Endothelial cell of umbilical vein (primary cell): Measurements from ENCODE around the gene KAT7. TPM values are rescaled to one million over a fixed set of nuclear protein-coding genes. Genes with fewer than 3 reads are reported as not detected.

Experiments used
- BruUV-seq: library from RNA; stranded (reverse); fragments of 400-500 nt; replicated peaks from 2 replicates; lab custom pipeline; 2021; lab: Mats Ljungman, UMichigan
- CTCF ChIA-PET: fragments of 300-600, 350-600 bp; sonication (Branson Sonifier 250); formaldehyde crosslinking; loops from one replicate; lab custom pipeline; 2021; ENCODE audit warnings: antibody characterized with exemption, inconsistent platforms; lab: Charles Lee
- POLR2A ChIA-PET: fragments of 300-600, 350-600 bp; sonication (Branson Sonifier 250); formaldehyde crosslinking; loops from one replicate; lab custom pipeline; 2021; ENCODE audit warnings: antibody characterized with exemption, inconsistent platforms; lab: Charles Lee
- DNase-seq: peaks from one replicate; pipeline ENCODE4 v3.0.0-alpha.2; 2011; ENCODE audit warnings: low read depth, low spot score
- FAIRE-seq: peaks from 2 replicates; lab custom pipeline; 2011; peaks lifted over from hg19 to GRCh38; lab: Jason Lieb, UNC
- H2AFZ ChIP-seq: 2 replicates; pipeline ENCODE4 v1.6.0; 2012; ENCODE audit warnings: low read depth, low read length, control low read depth, inconsistent platforms
- H3K27ac ChIP-seq: 2 replicates; pipeline ENCODE4 v1.5.1; 2011; ENCODE audit warnings: low read depth, mild to moderate bottlenecking, control low read depth, low read length, moderate library complexity; ENCODE audit not compliant: insufficient read depth
- H3K27me3 ChIP-seq, 2 experiments: 2 replicates each; pipeline versions ENCODE4 v1.6.0 to v1.6.1; 2011; ENCODE audit warnings: low read length in 2 of 2, mixed read lengths in 1 of 2; ENCODE audit not compliant: control insufficient read depth in 2 of 2, insufficient read depth in 2 of 2
- H3K36me3 ChIP-seq, 2 experiments: 2 replicates in 1 of 2; 3 replicates in 1 of 2; pipeline ENCODE4 v1.5.1; 2011; ENCODE audit warnings: low read length in 2 of 2, mild to moderate bottlenecking in 1 of 2, moderate library complexity in 1 of 2; ENCODE audit not compliant: control insufficient read depth in 2 of 2, insufficient read depth in 2 of 2; ENCODE audit errors: extremely low read depth in 1 of 2
- H3K4me1 ChIP-seq: 3 replicates; pipeline ENCODE4 v1.5.1; 2011; ENCODE audit warnings: mild to moderate bottlenecking, low read length; ENCODE audit not compliant: control insufficient read depth, insufficient read depth; ENCODE audit errors: extremely low read depth
- H3K4me2 ChIP-seq: 2 replicates; pipeline ENCODE4 v1.6.1; 2011; ENCODE audit warnings: low read length, control low read depth, mixed read lengths; ENCODE audit not compliant: insufficient read depth
- H3K4me3 ChIP-seq, 3 experiments: fragments of 200-600 bp in 1 of 3; sonication (generic), shearing (Covaris generic) in 1 of 3; replicated peaks in 1 of 3; 2 replicates each; pipeline ENCODE4 v1.5.1; 2011 to 2016; ENCODE audit warnings: control low read depth in 3 of 3, low read length in 3 of 3, mild to moderate bottlenecking in 2 of 3, inconsistent platforms in 1 of 3, low read depth in 1 of 3, moderate library complexity in 1 of 3; ENCODE audit not compliant: insufficient read depth in 1 of 3
- H3K79me2 ChIP-seq: 2 replicates; pipeline ENCODE4 v1.6.0; 2012; ENCODE audit warnings: low read length, inconsistent platforms; ENCODE audit not compliant: control insufficient read depth, insufficient read depth
- H3K9ac ChIP-seq: replicated peaks from 2 replicates; pipeline ENCODE3; 2011; ENCODE audit warnings: low read length, control low read depth; ENCODE audit not compliant: insufficient read depth; ENCODE audit errors: extremely low read depth
- H3K9me1 ChIP-seq: replicated peaks from 3 replicates; pipeline ENCODE4 v1.6.0; 2011; ENCODE audit warnings: mild to moderate bottlenecking, low read length; ENCODE audit not compliant: control insufficient read depth, insufficient read depth; ENCODE audit errors: extremely low read depth
- H3K9me3 ChIP-seq: replicated peaks from 2 replicates; pipeline ENCODE4 v1.5.1; 2012; ENCODE audit warnings: low read length, inconsistent platforms; ENCODE audit not compliant: control insufficient read depth, insufficient read depth
- H4K20me1 ChIP-seq: replicated peaks from 2 replicates; pipeline ENCODE3; 2011; ENCODE audit warnings: mild to moderate bottlenecking, low read length; ENCODE audit not compliant: control insufficient read depth, insufficient read depth; ENCODE audit errors: extremely low read depth
- EZH2 ChIP-seq: IDR thresholded peaks from 2 replicates; pipeline ENCODE4 v1.6.1; 2012; ENCODE audit warnings: borderline replicate concordance, low read depth, mild to moderate bottlenecking, moderate library complexity, low read length, inconsistent platforms; ENCODE audit not compliant: severe bottlenecking
- FOS ChIP-seq: IDR thresholded peaks from 2 replicates; pipeline ENCODE4 v1.6.1; 2011; ENCODE audit warnings: mild to moderate bottlenecking, low read length, moderate library complexity, borderline replicate concordance; ENCODE audit not compliant: insufficient read depth
- GATA2 ChIP-seq: IDR thresholded peaks from 2 replicates; pipeline ENCODE4 v1.7.0; 2011; ENCODE audit warnings: low read depth, mild to moderate bottlenecking, moderate library complexity, mixed read lengths, low read length; ENCODE audit not compliant: insufficient read length, insufficient read depth
- JUN ChIP-seq: IDR thresholded peaks from 2 replicates; pipeline ENCODE4 v1.6.1; 2011; ENCODE audit warnings: borderline replicate concordance, low read depth; ENCODE audit not compliant: insufficient read length, insufficient read depth
- MYC ChIP-seq: IDR thresholded peaks from one replicate; pipeline ENCODE4 v1.6.1; 2011; ENCODE audit warnings: mild to moderate bottlenecking, low read depth, low read length
- POLR2A ChIP-seq: IDR thresholded peaks from 2 replicates; pipeline ENCODE4 v1.6.1; 2012; ENCODE audit warnings: low read depth, mild to moderate bottlenecking, control low read depth, low read length
- POLR2AphosphoS5 ChIP-seq: IDR thresholded peaks from 2 replicates; pipeline ENCODE4 v1.6.1; 2012; ENCODE audit warnings: low read depth, mild to moderate bottlenecking, control low read depth, low read length, moderate library complexity; ENCODE audit not compliant: insufficient read depth
- dilution Hi-C: fragments of 300-500 bp; cut with MboI; formaldehyde crosslinking; loops from one replicate; pipeline ENCODE4 v1.15.0; 2019; ENCODE audit warnings: low sequenced_read_pairs; ENCODE audit not compliant: extremely low pct_ligation_motif_present
- intact Hi-C: fragments of 100-400 bp; cut with micrococcal nuclease; formaldehyde crosslinking; loops from one replicate; pipeline ENCODE4 v1.10.0; 2022
- polyA plus RNA-seq, 4 experiments: library from polyadenylated mRNA; depleted of rRNA in 3 of 4; stranded (reverse) in 3 of 4; unstranded in 1 of 4; fragments of >200 nt; gene quantifications; 2 replicates each; pipeline versions ENCODE4 v1.2.1 to v1.2.3, GENCODE V29; 2011 to 2012; ENCODE audit warnings: missing spikeins in 1 of 4
- total RNA-seq: library from RNA; stranded (reverse); gene quantifications from 2 replicates; pipeline ENCODE4 v1.2.3, GENCODE V29; 2021
- TF ChIP-seq, protein P1 (sequence below), 2 donors: IDR thresholded peaks; 1 replicate in 1 of 2; 2 replicates in 1 of 2; pipeline ENCODE4 v1.5.1; 2011; ENCODE audit warnings: low read length in 2 of 2, mild to moderate bottlenecking in 2 of 2, moderate library complexity in 2 of 2, control low read depth in 1 of 2, inconsistent platforms in 1 of 2, low read depth in 1 of 2; ENCODE audit not compliant: insufficient read depth in 1 of 2; ENCODE audit errors: extremely low read depth in 1 of 2
- TF ChIP-seq, protein P2 (sequence below): IDR thresholded peaks from 2 replicates; pipeline ENCODE4 v1.6.1; 2011; ENCODE audit not compliant: insufficient read depth, insufficient read length

The KAT7 gene
- total and polyA plus RNA-seq, 2 donors (not counting 3 experiments of a cell fraction or from before 2014, with no cell fraction given): 44.5 to 66.2 TPM

DNA sequence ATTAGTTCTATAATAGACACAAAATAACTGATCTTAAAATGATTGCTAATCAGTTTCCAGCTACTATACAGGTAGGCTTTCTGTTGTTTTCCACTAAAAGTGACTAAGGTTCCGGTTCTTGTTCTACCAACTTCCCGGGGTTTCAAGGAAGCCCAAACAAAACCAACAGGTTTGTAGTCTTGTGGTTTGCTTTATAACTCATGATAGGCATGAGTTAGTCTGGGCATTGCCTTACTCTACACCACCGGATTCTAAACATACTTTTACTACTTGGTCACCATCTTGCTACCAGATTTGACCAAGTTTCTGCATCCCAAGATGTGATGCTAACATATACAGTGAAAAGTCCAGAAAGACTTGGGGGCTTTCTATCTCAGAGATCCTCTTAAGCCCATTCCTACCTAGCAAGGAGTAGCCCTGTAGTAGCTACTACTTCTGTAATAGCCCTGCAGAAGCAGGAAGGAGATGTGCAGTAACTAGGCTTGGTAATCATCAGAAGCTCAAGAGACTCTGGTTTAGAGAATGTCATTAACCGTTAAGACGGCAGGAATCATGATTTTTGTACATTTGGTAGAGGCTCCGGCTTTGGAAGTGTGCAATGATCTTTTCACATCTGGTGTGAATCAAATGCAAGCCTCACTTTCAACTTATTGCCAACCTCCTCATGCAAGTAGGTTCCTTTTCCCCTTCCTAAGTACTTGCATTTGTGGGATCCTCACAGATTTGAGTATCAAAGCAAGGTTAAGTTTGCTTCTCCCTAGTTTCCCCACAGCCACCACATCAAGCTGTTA, 26.1 kb upstream of the KAT7 start:
- Histone ChIP-seq H3K4me2 (peak overlapping the region; percentile 87), H3K79me2 (no peaks in the 10 kb centered on the region), H2AFZ (no peak overlapping the region), H3K9ac (no peak overlapping the region), H3K4me1 (peaks cover 14% of the 10 kb centered on the region), H3K27me3 (peaks cover 14 to 42% of the 10 kb centered on the region in 2 experiments), H3K9me3 (no peaks in the 10 kb centered on the region), H3K9me1 (no peaks in the 10 kb centered on the region), H3K27ac (no peak overlapping the region), H3K36me3 (no peaks in the 10 kb centered on the region), H3K4me3 (peak overlapping the region in 1 of 3 experiments; percentile 86), H4K20me1 (no peaks in the 10 kb centered on the region)
- dilution Hi-C loops: no loop called here
- CTCF ChIA-PET: interaction anchor here (1.0 to 3.4 kb wide), 5 partner anchors 14 to 195 kb away, joined by 3 to 22 read pairs (median 6); no protein-coding TSS in a partner anchor
- no peak for TF ChIP-seq MYC
- no peak for TF ChIP-seq JUN
- TF ChIP-seq, protein P1, sequence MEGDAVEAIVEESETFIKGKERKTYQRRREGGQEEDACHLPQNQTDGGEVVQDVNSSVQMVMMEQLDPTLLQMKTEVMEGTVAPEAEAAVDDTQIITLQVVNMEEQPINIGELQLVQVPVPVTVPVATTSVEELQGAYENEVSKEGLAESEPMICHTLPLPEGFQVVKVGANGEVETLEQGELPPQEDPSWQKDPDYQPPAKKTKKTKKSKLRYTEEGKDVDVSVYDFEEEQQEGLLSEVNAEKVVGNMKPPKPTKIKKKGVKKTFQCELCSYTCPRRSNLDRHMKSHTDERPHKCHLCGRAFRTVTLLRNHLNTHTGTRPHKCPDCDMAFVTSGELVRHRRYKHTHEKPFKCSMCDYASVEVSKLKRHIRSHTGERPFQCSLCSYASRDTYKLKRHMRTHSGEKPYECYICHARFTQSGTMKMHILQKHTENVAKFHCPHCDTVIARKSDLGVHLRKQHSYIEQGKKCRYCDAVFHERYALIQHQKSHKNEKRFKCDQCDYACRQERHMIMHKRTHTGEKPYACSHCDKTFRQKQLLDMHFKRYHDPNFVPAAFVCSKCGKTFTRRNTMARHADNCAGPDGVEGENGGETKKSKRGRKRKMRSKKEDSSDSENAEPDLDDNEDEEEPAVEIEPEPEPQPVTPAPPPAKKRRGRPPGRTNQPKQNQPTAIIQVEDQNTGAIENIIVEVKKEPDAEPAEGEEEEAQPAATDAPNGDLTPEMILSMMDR (IDR thresholded peaks at IDR 0.05; ENCODE audit: extremely low read depth in 1 of 2, insufficient read depth in 1 of 2, low read depth in 1 of 2, low read length in 2 of 2): no peak
- no peak for TF ChIP-seq EZH2
- TF ChIP-seq POLR2AphosphoS5: no peak
- TF ChIP-seq GATA2: no peak
- TF ChIP-seq, protein P2, sequence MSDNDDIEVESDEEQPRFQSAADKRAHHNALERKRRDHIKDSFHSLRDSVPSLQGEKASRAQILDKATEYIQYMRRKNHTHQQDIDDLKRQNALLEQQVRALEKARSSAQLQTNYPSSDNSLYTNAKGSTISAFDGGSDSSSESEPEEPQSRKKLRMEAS: no peak
- no peak for TF ChIP-seq FOS
- no peak for TF ChIP-seq POLR2A
- POLR2A ChIA-PET: interaction anchor here (2.6 to 2.9 kb wide), 2 partner anchors 13 to 54 kb away, joined by 21 to 39 read pairs; partner anchors contain the start of gene SLC35B1
- BruUV-seq: TSS peak; percentile 17
- intact Hi-C loops: no loop called here
- no peak for FAIRE-seq
- no peak for DNase-seq
